ENCODE measurements around the gene SP5. TPM values are rescaled to one million over a fixed set of nuclear protein-coding genes. Genes with fewer than 3 reads are reported as not detected.
"Not testable (repeated sequence)": the region's sequence is repeated elsewhere in the genome, so short reads cannot be mapped to it uniquely, and the experiment has no call there.

Gene SP5
- polyA plus RNA-seq (ENCODE audit: insufficient read length in 4 of 4) = under 1 TPM in 3 of 4 donors, not detected in 1; 0.53 to 0.80 (median 0.66) TPM

DNA sequence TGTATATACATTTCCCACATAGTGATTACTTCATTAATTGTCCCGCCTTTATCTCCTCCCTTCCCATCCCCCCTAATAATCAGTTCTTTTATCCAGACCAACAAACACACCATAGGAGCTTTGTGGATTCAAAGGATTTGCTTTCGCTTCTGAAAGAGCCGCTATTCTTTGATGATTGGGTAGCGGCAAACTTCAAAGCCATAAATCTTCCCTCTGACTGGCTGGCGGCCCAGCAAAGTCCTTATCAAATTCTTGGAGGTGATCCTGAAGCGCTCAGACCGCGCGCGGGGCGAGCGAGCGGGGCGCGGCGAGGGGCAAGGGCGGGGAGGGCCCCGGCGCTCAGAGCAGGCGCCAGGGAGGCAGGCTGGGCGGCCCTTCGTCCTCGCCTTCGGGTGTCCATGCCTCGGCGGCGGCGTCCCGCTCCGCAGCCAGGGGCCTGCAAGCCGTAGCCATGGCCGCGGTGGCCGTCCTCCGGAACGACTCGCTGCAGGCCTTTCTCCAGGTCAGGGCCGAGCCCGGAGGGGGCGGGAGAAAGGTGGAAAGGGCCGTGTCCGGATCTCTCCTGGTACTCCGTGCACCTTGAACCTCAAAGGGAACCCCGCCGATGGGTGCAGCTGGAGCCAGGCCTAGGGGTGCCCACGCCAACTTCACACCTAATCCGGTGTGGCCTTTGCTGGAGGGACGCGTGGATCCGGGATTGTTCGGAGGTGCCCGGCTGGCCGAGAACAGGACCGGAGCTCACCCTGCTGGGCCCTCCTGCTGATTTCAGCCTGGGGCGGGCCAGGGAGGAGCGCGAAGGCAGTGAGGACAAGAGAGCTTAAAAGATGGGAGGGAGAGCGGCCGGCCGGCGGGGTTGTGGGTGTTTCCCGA is at the start of gene SP5:
Gene SP5 (plus strand): TSS at position 276 of the 870 bp plus-strand sequence. CDS start 176 bp downstream, at position 452.
- DNase-seq (ENCODE audit: low read depth in 4 of 4, low spot score in 3 of 4) = no peak

- no peak for DNase-seq (ENCODE audit: low read depth in 4 of 4, low spot score in 3 of 4)
These were observed 49.4 kb upstream of the SP5 start for GRCh38 chr2:170665743-170666142.

DNA sequence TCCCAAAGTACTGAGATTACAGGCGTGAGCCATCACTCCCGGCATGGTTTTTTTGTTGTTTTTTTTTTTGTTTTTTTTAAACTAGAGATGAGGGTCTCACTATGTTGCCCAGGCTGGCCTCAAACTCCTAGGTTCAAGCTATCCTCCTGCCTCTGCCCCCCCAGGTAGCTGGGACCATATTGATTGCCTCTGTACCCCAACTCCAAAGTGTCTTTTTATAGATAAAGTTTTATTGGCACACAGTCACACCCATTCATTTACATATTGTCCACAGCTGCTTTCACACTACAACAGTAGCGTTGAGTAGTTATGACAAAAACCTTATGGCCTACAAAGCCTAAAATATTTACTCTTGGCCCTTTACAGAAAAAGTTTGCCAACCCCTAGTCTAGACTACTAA is 45.2 kb upstream of the SP5 start:
- no peak for DNase-seq (ENCODE audit: low read depth in 4 of 4, low spot score in 3 of 4)

DNA sequence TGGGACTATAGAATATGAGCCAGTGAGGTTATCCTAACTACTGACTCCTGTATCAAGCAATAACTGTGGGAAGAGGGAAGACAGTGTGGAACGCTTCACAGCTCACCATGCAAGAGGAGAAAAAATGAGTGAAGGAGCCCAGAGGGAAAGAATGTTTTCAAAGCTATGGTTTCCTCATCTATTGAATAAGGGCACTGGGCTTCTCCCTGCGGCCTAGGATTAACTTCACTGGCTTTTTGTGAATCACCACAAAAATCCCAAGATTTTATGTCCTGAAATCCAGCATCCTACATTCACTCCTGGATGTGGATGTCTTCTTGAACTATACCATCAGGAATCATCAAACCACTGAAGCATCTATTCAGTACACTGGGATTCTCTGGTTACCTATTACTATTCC is 44.5 kb upstream of the SP5 start:
- DNase-seq (ENCODE audit: low read depth in 4 of 4, low spot score in 3 of 4) = no peak

GRCh38 chr2:170671079-170671478 is 44.1 kb upstream of the SP5 start:
- no peak for DNase-seq (ENCODE audit: low read depth in 4 of 4, low spot score in 3 of 4)

- not testable (repeated sequence) for DNase-seq (ENCODE audit: low read depth in 4 of 4, low spot score in 3 of 4)
These were observed 40.9 kb upstream of the SP5 start for GRCh38 chr2:170674282-170674681.

GRCh38 chr2:170675701-170676100 is 39.4 kb upstream of the SP5 start:
- DNase-seq (ENCODE audit: low read depth in 4 of 4, low spot score in 3 of 4) = no peak

DNA sequence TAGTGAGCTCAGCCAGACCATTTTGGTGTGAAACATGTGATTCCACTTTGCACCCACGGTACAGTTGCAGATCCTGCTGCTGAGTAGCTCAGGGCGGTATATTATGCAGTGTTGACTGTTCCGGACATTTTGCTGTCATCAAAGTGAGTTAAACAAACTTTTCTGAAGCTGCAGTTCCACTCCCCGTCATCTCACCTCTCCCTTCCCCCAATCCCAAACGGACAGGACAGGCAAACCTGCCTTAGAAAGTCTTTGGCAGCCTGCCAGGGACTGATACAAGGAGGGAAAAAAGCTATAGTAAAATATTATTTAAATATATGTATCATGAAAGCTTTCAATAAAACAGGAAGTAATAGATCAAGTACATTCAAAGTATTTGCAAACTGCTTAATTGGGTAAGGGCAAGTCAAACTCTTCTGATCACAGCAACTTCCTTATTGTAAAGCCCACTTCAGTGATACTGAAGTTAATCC is 35.5 kb upstream of the SP5 start:
- peak in 1 of 4 donors; percentile 20 for DNase-seq (ENCODE audit: low read depth in 4 of 4, low spot score in 3 of 4)

- DNase-seq (ENCODE audit: low read depth in 4 of 4, low spot score in 3 of 4) = no peak
These were observed 34.8 kb upstream of the SP5 start for GRCh38 chr2:170680172-170680941.

DNA sequence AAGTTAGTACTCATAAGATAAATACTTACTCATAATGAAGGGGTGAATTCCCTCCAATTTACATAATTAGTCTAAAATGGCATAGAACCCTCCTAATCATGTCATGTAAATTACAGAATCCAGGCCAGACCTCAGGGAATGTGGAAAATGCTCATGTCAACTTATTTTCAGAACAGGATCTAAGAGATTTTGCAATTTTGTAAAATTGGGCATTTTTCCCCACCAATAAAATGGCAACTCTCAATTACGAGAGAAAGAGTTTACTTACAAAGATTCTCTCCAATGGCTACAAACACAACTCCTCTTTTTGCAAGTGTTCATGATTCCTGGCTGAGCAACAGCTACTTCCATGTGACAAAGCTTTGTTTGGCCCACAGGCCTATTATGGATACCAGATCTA is 33.8 kb upstream of the SP5 start:
- no peak for DNase-seq (ENCODE audit: low read depth in 4 of 4, low spot score in 3 of 4)

DNA sequence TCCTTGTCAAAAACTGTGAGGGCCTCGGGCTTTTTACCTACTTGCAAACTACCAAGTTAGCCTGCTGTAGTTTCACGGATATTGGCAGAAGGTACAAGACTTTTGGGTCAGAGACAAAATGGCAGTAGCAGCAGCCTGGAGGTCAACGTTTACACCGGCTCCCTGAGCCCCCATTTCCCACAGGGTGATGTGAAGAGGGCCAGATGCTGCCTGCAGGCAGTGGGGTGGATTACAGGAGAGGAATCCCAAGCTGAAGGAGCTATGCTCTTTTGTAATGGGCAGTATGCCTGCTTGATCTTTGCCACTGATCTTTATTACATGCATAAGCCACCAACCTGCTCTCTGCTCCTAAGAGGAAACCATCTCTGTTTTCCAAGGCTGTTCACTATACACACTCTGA is 29.5 kb upstream of the SP5 start:
- DNase-seq (ENCODE audit: low read depth in 4 of 4, low spot score in 3 of 4) = no peak

- no peak for DNase-seq (ENCODE audit: low read depth in 4 of 4, low spot score in 3 of 4)
These were observed 25.7 kb upstream of the SP5 start for GRCh38 chr2:170689481-170689880.

DNA sequence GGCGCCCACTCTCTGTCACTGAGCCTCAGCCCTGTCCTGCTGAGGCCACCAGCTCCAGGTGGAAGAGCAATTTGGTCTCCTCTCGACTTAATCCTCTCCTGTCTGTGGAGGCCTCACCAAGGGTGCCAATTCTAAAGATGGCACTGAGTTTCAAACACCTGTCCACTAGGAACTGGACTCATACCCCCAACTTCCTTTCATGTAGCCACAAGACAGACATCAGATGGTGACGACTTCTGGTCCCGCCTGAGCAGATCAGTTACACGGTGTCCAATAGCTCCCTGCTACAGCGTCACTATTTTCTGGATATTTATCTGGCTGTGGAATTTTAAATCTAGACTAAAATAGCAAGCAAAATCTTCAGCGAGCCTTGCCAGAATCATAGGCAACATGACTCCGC is 24.5 kb upstream of the SP5 start:
- no peak for DNase-seq (ENCODE audit: low read depth in 4 of 4, low spot score in 3 of 4)

DNA sequence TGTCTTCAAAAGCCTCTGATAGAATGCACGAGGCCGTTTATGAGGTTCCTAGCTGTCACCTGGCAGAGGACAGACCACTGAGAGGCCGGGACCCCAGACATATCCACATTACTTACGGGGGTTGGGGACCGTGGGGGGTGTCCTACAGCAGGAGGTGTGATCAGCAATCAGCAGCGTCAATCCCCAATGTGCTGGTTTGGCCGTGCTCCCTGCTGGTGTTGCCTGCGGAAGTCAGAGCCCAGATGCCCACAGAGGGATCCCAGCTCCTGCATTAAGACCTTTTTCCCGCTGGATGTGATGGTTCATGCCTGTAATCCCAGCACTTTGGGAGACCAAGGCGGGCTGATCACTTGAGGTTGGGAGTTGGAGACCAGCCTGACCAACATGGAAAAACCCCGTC is 20.8 kb upstream of the SP5 start:
- no peak for DNase-seq (ENCODE audit: low read depth in 4 of 4, low spot score in 3 of 4)

- DNase-seq (ENCODE audit: low read depth in 4 of 4, low spot score in 3 of 4) = no peak
These were observed 19.4 kb upstream of the SP5 start for GRCh38 chr2:170695521-170696410.

- no peak for DNase-seq (ENCODE audit: low read depth in 4 of 4, low spot score in 3 of 4)
These were observed 18.2 kb upstream of the SP5 start for GRCh38 chr2:170696948-170697347.

- DNase-seq (ENCODE audit: low read depth in 4 of 4, low spot score in 3 of 4) = no peak
These were observed 14.1 kb upstream of the SP5 start for GRCh38 chr2:170701011-170701410.

- DNase-seq (ENCODE audit: low read depth in 4 of 4, low spot score in 3 of 4) = no peak
These were observed 11.2 kb upstream of the SP5 start for GRCh38 chr2:170703776-170704476.

DNA sequence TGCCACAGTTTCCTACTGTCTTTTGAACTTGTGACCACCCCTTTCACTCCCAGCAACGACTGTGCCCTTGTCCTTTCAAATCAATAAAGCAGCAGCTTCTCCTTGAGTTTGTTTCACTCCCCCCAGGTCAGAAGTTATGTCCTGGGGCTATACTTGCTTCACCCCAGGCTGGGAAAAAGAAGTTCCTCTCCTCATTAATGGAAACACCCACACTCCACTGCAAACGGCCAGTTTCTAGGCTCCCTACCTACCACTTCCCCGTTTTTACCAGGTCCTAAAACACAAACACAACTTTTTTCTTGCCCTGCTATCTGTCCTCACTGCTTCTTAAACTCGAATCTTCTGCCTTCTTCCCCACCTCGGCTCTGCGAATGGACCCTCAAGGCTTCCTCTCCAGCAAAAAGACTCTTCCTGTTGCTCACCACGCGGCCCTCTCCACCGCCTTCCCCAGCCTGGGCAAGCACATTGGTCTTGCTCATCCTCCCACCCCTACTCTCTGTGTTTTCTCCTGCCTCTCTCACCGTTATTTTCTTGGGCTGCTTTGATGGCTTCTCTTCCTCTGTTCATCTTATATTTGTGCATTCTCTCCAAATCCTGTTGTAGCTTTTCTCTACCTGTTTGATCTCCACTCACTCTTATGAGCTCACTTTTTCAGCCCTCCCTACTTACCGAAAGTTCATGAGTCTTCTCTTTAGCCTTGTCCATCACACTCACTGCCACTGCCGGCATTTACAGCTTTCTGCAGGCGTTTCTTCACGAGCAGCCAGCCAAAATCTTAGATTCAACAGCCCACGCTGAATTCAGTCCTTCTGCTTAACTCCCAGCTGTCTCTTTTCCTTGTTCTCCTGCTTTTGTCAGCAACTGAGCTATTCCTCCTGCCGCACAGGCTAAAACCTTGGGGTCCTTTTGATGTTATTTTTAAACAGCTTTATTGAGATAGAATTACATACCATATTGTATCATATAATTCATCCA is 7.0 kb upstream of the SP5 start:
- DNase-seq (ENCODE audit: low read depth in 4 of 4, low spot score in 3 of 4) = no peak

All from left renal pelvis (tissue), 4 donors.